Endothelial cell of umbilical vein (primary cell): ENCODE results near the gene SERPINB5. TPM values are rescaled to one million over a fixed set of nuclear protein-coding genes. Genes with fewer than 3 reads are reported as not detected.

Experiments used
- BruUV-seq: library from RNA; stranded (reverse); fragments of 400-500 nt; replicated peaks from 2 replicates; lab custom pipeline; 2021; lab: Mats Ljungman, UMichigan
- CTCF ChIA-PET: fragments of 300-600, 350-600 bp; sonication (Branson Sonifier 250); formaldehyde crosslinking; loops from one replicate; lab custom pipeline; 2021; ENCODE audit warnings: antibody characterized with exemption, inconsistent platforms; lab: Charles Lee
- POLR2A ChIA-PET: fragments of 300-600, 350-600 bp; sonication (Branson Sonifier 250); formaldehyde crosslinking; loops from one replicate; lab custom pipeline; 2021; ENCODE audit warnings: antibody characterized with exemption, inconsistent platforms; lab: Charles Lee
- DNase-seq: peaks from one replicate; pipeline ENCODE4 v3.0.0-alpha.2; 2011; ENCODE audit warnings: low read depth, low spot score
- FAIRE-seq: peaks from 2 replicates; lab custom pipeline; 2011; peaks lifted over from hg19 to GRCh38; lab: Jason Lieb, UNC
- H2AFZ ChIP-seq: 2 replicates; pipeline ENCODE4 v1.6.0; 2012; ENCODE audit warnings: low read depth, low read length, control low read depth, inconsistent platforms
- H3K27ac ChIP-seq: 2 replicates; pipeline ENCODE4 v1.5.1; 2011; ENCODE audit warnings: low read depth, mild to moderate bottlenecking, control low read depth, low read length, moderate library complexity; ENCODE audit not compliant: insufficient read depth
- H3K27me3 ChIP-seq, 2 experiments: 2 replicates each; pipeline versions ENCODE4 v1.6.0 to v1.6.1; 2011; ENCODE audit warnings: low read length in 2 of 2, mixed read lengths in 1 of 2; ENCODE audit not compliant: control insufficient read depth in 2 of 2, insufficient read depth in 2 of 2
- H3K36me3 ChIP-seq, 2 experiments: 2 replicates in 1 of 2; 3 replicates in 1 of 2; pipeline ENCODE4 v1.5.1; 2011; ENCODE audit warnings: low read length in 2 of 2, mild to moderate bottlenecking in 1 of 2, moderate library complexity in 1 of 2; ENCODE audit not compliant: control insufficient read depth in 2 of 2, insufficient read depth in 2 of 2; ENCODE audit errors: extremely low read depth in 1 of 2
- H3K4me1 ChIP-seq: 3 replicates; pipeline ENCODE4 v1.5.1; 2011; ENCODE audit warnings: mild to moderate bottlenecking, low read length; ENCODE audit not compliant: control insufficient read depth, insufficient read depth; ENCODE audit errors: extremely low read depth
- H3K4me2 ChIP-seq: 2 replicates; pipeline ENCODE4 v1.6.1; 2011; ENCODE audit warnings: low read length, control low read depth, mixed read lengths; ENCODE audit not compliant: insufficient read depth
- H3K4me3 ChIP-seq, 3 experiments: fragments of 200-600 bp in 1 of 3; sonication (generic), shearing (Covaris generic) in 1 of 3; replicated peaks in 1 of 3; 2 replicates each; pipeline ENCODE4 v1.5.1; 2011 to 2016; ENCODE audit warnings: control low read depth in 3 of 3, low read length in 3 of 3, mild to moderate bottlenecking in 2 of 3, inconsistent platforms in 1 of 3, low read depth in 1 of 3, moderate library complexity in 1 of 3; ENCODE audit not compliant: insufficient read depth in 1 of 3
- H3K79me2 ChIP-seq: 2 replicates; pipeline ENCODE4 v1.6.0; 2012; ENCODE audit warnings: low read length, inconsistent platforms; ENCODE audit not compliant: control insufficient read depth, insufficient read depth
- H3K9ac ChIP-seq: replicated peaks from 2 replicates; pipeline ENCODE3; 2011; ENCODE audit warnings: low read length, control low read depth; ENCODE audit not compliant: insufficient read depth; ENCODE audit errors: extremely low read depth
- H3K9me1 ChIP-seq: replicated peaks from 3 replicates; pipeline ENCODE4 v1.6.0; 2011; ENCODE audit warnings: mild to moderate bottlenecking, low read length; ENCODE audit not compliant: control insufficient read depth, insufficient read depth; ENCODE audit errors: extremely low read depth
- H3K9me3 ChIP-seq: replicated peaks from 2 replicates; pipeline ENCODE4 v1.5.1; 2012; ENCODE audit warnings: low read length, inconsistent platforms; ENCODE audit not compliant: control insufficient read depth, insufficient read depth
- H4K20me1 ChIP-seq: replicated peaks from 2 replicates; pipeline ENCODE3; 2011; ENCODE audit warnings: mild to moderate bottlenecking, low read length; ENCODE audit not compliant: control insufficient read depth, insufficient read depth; ENCODE audit errors: extremely low read depth
- EZH2 ChIP-seq: IDR thresholded peaks from 2 replicates; pipeline ENCODE4 v1.6.1; 2012; ENCODE audit warnings: borderline replicate concordance, low read depth, mild to moderate bottlenecking, moderate library complexity, low read length, inconsistent platforms; ENCODE audit not compliant: severe bottlenecking
- FOS ChIP-seq: IDR thresholded peaks from 2 replicates; pipeline ENCODE4 v1.6.1; 2011; ENCODE audit warnings: mild to moderate bottlenecking, low read length, moderate library complexity, borderline replicate concordance; ENCODE audit not compliant: insufficient read depth
- GATA2 ChIP-seq: IDR thresholded peaks from 2 replicates; pipeline ENCODE4 v1.7.0; 2011; ENCODE audit warnings: low read depth, mild to moderate bottlenecking, moderate library complexity, mixed read lengths, low read length; ENCODE audit not compliant: insufficient read length, insufficient read depth
- JUN ChIP-seq: IDR thresholded peaks from 2 replicates; pipeline ENCODE4 v1.6.1; 2011; ENCODE audit warnings: borderline replicate concordance, low read depth; ENCODE audit not compliant: insufficient read length, insufficient read depth
- MAX ChIP-seq: IDR thresholded peaks from 2 replicates; pipeline ENCODE4 v1.6.1; 2011; ENCODE audit not compliant: insufficient read depth, insufficient read length
- MYC ChIP-seq: IDR thresholded peaks from one replicate; pipeline ENCODE4 v1.6.1; 2011; ENCODE audit warnings: mild to moderate bottlenecking, low read depth, low read length
- POLR2A ChIP-seq: IDR thresholded peaks from 2 replicates; pipeline ENCODE4 v1.6.1; 2012; ENCODE audit warnings: low read depth, mild to moderate bottlenecking, control low read depth, low read length
- POLR2AphosphoS5 ChIP-seq: IDR thresholded peaks from 2 replicates; pipeline ENCODE4 v1.6.1; 2012; ENCODE audit warnings: low read depth, mild to moderate bottlenecking, control low read depth, low read length, moderate library complexity; ENCODE audit not compliant: insufficient read depth
- dilution Hi-C: fragments of 300-500 bp; cut with MboI; formaldehyde crosslinking; loops from one replicate; pipeline ENCODE4 v1.15.0; 2019; ENCODE audit warnings: low sequenced_read_pairs; ENCODE audit not compliant: extremely low pct_ligation_motif_present
- intact Hi-C: fragments of 100-400 bp; cut with micrococcal nuclease; formaldehyde crosslinking; loops from one replicate; pipeline ENCODE4 v1.10.0; 2022
- polyA plus RNA-seq, 4 experiments: library from polyadenylated mRNA; depleted of rRNA in 3 of 4; stranded (reverse) in 3 of 4; unstranded in 1 of 4; fragments of >200 nt; gene quantifications; 2 replicates each; pipeline versions ENCODE4 v1.2.1 to v1.2.3, GENCODE V29; 2011 to 2012; ENCODE audit warnings: missing spikeins in 1 of 4
- total RNA-seq: library from RNA; stranded (reverse); gene quantifications from 2 replicates; pipeline ENCODE4 v1.2.3, GENCODE V29; 2021
- TF ChIP-seq, protein P1 (sequence below), 2 donors: IDR thresholded peaks; 1 replicate in 1 of 2; 2 replicates in 1 of 2; pipeline ENCODE4 v1.5.1; 2011; ENCODE audit warnings: low read length in 2 of 2, mild to moderate bottlenecking in 2 of 2, moderate library complexity in 2 of 2, control low read depth in 1 of 2, inconsistent platforms in 1 of 2, low read depth in 1 of 2; ENCODE audit not compliant: insufficient read depth in 1 of 2; ENCODE audit errors: extremely low read depth in 1 of 2

Gene SERPINB5
- total and polyA plus RNA-seq, 2 donors (not counting 3 experiments of a cell fraction or from before 2014, with no cell fraction given) = not detected

GRCh38 chr18:63449426-63449825 lies 27.3 kb upstream of the SERPINB5 start:
- POLR2A ChIA-PET = no interaction called here
- Histone ChIP-seq H3K9me3 (no peaks in the 10 kb centered on the region), H2AFZ (no peak overlapping the region), H3K36me3 (no peaks in the 10 kb centered on the region), H3K27ac (no peak overlapping the region), H3K27me3 (no peaks in the 10 kb centered on the region), H3K4me2 (no peak overlapping the region), H3K9me1 (no peaks in the 10 kb centered on the region), H4K20me1 (no peaks in the 10 kb centered on the region), H3K79me2 (no peaks in the 10 kb centered on the region), H3K9ac (no peak overlapping the region), H3K4me1 (no peaks in the 10 kb centered on the region), H3K4me3 (no peak overlapping the region)
- BruUV-seq = no TSS peak
- FAIRE-seq = no peak
- intact Hi-C loops (no loop called here), dilution Hi-C loops (no loop called here)
- DNase-seq = no peak
- CTCF ChIA-PET = no interaction called here
- TF ChIP-seq MYC (no peak), POLR2A (no peak), MAX (no peak), POLR2AphosphoS5 (no peak), GATA2 (no peak), JUN (no peak), EZH2 (no peak), FOS (no peak)
- TF ChIP-seq, protein P1, sequence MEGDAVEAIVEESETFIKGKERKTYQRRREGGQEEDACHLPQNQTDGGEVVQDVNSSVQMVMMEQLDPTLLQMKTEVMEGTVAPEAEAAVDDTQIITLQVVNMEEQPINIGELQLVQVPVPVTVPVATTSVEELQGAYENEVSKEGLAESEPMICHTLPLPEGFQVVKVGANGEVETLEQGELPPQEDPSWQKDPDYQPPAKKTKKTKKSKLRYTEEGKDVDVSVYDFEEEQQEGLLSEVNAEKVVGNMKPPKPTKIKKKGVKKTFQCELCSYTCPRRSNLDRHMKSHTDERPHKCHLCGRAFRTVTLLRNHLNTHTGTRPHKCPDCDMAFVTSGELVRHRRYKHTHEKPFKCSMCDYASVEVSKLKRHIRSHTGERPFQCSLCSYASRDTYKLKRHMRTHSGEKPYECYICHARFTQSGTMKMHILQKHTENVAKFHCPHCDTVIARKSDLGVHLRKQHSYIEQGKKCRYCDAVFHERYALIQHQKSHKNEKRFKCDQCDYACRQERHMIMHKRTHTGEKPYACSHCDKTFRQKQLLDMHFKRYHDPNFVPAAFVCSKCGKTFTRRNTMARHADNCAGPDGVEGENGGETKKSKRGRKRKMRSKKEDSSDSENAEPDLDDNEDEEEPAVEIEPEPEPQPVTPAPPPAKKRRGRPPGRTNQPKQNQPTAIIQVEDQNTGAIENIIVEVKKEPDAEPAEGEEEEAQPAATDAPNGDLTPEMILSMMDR (IDR thresholded peaks at IDR 0.05; ENCODE audit: extremely low read depth in 1 of 2, insufficient read depth in 1 of 2, low read depth in 1 of 2, low read length in 2 of 2) = no peak
